GM21528 (cell line): ENCODE measurements around the gene CARD10.

Experiments
- ATAC-seq: cut with Tn5 transposase; IDR thresholded peaks from one replicate; pipeline ENCODE4 v1.9.1; 2021; ENCODE audit warnings: mild to moderate bottlenecking, moderate library complexity; ENCODE audit not compliant: unreplicated experiment, low FRiP score

Gene CARD10

DNA sequence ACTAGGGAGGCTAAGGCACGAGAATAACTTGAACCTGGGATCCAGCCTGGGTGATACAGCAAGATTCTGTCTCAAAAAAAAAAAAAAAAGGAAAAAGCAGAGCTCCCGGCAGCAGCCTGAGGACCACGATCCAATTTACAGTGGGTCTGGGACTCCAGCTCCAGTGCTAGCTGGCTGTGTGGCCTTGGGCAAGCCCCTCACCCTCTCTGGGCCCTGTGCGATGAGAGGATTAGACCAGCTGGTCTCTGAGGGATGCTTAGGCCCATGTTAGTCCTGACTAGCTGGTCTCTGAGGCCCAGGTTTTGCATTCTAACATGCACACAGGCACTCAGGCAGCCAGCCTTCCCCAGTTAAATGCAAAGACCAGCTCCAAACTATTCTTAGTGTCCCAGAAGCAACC, 13.7 kb downstream of the CARD10 start:
- ATAC-seq, result no peak

- no peak for ATAC-seq
Observed at GRCh38 chr22:37504964-37505363, 14.3 kb downstream of the CARD10 start.

DNA sequence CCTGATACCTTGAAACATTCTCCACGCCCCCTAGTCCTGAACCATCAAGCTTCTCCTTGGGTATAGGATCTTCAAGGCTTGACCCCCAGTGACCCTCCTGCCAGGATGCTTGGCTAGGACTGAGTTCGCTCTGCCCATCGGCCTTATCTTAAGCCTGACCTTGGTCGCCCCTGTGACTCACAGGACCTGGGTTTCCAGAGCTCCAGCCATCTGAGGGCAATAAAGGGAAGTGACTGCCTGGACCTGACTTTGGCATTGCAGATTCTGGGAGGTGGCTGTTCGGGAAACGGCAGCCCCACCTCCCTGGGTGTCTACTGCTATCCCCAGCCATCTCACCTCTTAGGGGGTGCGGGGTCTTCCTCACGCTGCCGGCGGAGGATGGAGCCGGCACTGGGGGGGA, 15.4 kb downstream of the CARD10 start:
- ATAC-seq, result no peak

GRCh38 chr22:37503183-37503683, 16.0 kb downstream of the CARD10 start:
- no peak for ATAC-seq

DNA sequence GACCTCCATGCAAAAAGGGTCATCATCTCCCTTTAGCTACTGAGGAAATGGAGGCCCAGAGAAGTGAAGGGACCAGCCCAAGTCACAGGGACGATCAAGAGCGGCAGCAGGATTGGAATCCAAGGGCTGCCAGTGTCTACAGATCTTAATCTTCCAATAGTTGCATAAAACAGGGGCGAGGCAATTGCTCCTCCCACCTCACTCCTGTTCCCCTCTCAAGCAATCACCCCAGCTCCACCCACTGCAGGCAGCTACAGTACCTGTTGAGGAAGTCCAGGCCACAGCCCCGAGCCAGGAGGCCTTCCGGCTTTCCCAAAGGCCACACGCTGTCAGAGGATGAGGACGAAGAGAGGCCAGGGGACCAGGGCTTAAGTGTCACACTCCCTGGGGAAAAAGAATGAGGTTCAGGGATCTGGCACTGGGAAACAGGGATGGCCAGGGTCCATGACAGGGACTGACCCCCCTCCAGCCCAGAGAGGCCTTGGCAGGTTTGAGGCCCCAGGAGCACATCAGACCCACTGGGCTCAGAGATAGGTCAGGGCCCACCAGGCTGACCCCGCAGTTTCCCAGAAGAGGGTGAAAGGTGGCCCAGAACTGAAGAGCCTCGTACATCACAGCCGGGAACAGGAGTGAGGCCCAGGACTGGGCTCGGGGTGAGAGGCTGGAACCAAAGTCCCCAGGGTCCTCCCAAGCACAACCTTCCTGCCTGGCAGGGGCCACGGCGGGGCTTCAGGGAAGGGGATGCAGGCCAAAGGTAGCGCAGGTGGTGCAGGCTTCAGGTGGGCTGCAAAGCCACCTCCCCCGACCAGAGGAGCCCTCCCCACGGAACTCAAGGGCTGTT, 16.7 kb downstream of the CARD10 start:
- no peak for ATAC-seq

DNA sequence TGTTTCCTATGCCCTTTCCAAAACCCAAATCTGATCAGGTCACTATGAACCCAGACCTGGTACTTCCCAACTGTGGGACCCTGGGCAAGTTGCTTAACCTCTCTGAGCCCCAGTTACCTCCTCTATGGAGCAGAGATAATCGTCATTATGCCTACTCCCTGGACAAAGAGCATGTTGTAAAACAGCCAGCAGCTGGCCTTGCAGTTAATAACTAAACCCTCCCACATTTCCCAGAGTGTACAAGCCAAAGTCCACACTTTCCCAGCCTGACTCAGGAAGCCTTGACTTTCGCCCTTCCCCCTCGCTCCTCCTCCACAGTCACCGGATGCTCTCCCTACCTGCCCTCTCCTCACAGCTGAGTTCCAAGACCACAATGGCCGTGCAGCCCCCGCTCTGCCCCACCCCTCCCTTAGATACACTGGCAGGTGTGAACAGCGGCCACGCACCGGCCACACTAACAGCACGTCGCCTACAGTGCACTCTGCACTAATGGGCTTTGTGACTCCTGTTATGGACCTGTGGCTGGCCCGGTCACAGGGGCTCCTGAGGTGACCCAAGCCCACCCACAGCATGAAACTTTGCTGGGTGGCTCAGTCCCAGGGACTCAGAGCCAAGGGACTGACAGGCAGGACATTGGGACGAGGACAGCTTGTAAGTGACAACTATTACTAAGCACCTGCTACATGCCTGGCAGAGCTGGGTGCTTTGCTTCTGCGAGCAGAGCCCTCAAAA, 17.4 kb downstream of the CARD10 start:
- no peak for ATAC-seq

- ATAC-seq, result no peak
Observed at GRCh38 chr22:37500745-37501609, 18.2 kb downstream of the CARD10 start.

- no peak for ATAC-seq
Observed at GRCh38 chr22:37499789-37500540, 19.2 kb downstream of the CARD10 start.

- ATAC-seq, result no peak
Observed at GRCh38 chr22:37499027-37499707, 20.0 kb downstream of the CARD10 start.

DNA sequence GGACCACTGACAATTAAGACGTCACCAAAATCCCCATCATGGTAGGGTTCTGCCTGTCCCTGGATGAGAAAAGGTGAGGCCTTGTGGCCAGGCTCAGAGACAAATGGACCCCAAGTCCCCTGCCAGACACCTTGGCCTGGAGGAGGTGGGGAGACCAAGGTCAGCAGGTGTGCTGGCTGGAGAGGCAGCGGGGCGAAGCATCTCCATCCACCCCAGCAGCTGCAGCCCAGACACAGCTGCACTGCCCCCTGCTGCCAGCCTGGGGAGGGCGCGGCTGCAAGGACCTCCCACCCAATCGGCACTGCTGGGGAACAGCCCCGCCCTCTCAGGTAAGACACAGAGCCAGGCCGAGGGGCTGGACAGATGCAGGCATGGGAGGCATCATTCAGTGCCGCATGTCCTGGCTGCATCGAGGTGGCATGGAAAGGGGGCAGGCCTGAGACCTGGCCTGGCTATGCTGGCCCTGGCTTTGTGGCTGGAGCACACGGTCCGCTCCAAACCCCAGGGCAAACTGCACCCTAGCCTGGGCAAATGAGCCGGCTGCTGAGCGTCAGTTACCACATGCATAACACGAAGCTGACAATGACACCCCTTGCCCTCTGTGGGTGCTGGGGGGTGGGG, 20.8 kb downstream of the CARD10 start:
- ATAC-seq, result no peak

DNA sequence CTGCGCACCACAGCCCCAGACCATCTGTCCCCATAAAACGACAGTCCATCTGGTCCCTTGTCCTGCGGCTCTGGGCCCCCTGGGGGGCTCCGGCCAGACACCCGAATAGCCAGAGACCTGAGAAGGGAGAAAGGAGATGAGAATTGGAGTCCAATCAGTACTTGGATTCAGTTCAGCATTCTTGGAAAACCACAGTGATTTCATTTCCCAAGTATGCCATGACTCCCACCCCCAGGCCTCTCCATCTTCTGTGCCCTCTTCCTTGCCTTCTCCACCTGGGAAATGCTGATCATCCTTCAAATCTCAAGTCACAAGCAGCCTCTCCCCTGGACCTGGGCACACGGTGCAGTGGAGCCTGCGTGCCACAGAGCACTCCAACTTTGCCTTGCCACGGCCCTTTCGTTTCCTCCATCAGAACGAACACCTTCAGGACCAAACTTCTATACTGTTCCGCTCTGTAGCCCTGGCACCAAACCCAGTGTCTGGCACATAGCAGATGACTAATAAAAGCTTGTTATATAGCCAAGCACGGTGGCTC, 22.1 kb downstream of the CARD10 start:
- ATAC-seq, result no peak

- no peak for ATAC-seq
Observed at GRCh38 chr22:37496651-37497050, 22.6 kb downstream of the CARD10 start.

- ATAC-seq, result no peak
Observed at GRCh38 chr22:37493979-37494378, 25.2 kb downstream of the CARD10 start.

DNA sequence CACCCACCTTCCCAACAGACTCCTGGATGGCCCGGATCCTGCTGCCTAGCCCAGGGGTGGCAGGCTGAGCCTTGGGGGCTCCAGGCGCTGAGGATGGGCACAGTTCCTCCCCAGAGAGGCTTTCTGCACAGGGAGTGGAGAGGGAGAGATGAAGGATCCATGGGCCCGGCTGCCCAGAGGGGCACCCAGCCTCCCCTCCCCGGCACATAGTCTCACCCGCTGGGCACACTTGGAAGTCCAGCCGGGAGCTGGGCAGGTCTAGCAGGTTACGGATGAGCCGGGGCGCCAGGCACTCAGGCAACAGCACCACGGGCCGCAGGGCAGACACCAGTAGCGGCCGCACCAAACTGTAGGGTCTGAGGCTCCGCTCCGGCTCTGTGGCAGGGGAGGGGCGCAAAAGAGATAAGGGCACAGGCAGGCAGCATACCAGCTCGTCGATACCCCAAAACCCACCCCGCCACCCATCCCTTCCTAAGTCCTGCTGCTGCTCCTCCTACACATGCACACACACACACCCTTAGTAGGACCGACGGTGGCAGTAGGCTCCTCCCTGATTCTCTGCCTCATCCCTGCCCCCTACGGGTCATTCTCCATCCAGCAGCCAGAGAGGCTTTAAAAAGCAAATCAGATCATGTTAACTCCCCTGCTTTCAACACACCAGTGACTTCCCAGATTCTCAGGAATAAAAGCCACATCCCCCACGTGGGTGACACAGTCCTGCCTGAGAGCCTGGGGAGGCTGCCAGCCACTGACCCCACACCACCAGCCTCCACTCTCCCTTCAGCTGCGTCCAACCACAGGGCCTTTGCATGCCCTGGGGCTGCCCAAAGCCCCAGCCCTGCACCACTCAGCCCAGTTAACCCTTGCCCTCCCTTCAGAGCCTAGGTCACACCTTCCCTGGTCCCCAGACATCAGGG, 26.5 kb downstream of the CARD10 start:
- no peak for ATAC-seq

GRCh38 chr22:37491559-37492427, 27.4 kb downstream of the CARD10 start:
- ATAC-seq, result no peak

- ATAC-seq, result no peak
Observed at GRCh38 chr22:37491106-37491505, 28.1 kb downstream of the CARD10 start.

DNA sequence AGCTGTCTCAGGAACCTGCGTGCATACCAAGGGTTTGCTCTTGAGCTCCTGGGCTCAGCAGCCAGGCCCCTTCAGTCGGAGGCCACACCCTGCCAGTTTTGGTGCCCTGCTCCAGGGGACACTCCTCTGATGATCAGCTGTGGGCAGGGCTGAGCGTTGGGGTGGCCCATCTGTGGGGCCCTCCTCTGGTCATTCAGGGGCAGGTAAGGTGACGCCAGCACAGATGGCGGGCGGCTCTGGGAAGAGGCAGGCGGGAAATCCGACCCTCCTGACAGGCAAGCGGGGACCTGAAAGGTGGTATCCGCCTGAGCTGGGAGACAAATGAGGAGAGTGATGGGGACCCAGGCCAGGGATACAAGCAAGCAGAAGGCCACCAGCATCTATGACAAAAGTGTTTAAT, 29.2 kb downstream of the CARD10 start:
- ATAC-seq, result no peak
